Mesenteric fat pad (tissue), 1 donor: ENCODE data around the gene PLEKHG4B. TPM values are rescaled to one million over a fixed set of nuclear protein-coding genes. Genes with fewer than 3 reads are reported as not detected.
"Not testable (repeated sequence)": the region's sequence is repeated elsewhere in the genome, so short reads cannot be mapped to it uniquely, and the experiment has no call there.

Source experiments
- DNase-seq: peaks from one replicate; pipeline ENCODE4 v3.0.0-alpha.2; 2020; ENCODE audit warnings: low spot score
- total RNA-seq: library from RNA; stranded (reverse); fragmentation: NEBNext Ultra II Directional; extraction: Animal tissue kit (Norgen Biotek cat#: 25700); gene quantifications from one replicate; pipeline ENCODE4 v1.2.1, GENCODE V29; 2021
- donor health status: DM: yes; HTN: yes; CAD: no.

The PLEKHG4B gene
- total RNA-seq, 1 donor from 2014 or later: not detected

GRCh38 chr5:218457-219291, 126.7 kb downstream of the PLEKHG4B start:
- DNase-seq: peak; percentile 90

DNA sequence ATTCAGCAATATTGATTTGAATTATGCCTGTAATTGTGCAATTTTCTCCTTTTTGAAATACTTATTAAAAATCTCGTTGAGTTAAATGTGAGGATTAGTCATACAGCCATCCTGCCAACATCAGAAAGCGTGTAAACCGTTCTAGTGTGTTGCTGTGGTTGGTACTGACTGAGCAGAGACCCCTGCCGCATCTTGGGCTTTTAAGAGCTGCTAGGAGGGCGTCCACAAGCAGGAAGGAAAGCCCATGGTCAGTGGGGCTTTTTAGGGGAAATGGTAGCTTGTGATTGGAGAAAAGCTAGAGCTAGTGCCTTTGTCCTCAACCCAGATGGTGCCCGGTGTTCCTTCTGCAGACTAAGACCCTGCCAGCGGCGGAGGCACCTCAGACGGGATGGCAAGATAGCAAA, 127.5 kb downstream of the PLEKHG4B start:
- no peak for DNase-seq

GRCh38 chr5:219991-220390, 128.0 kb downstream of the PLEKHG4B start:
- DNase-seq: no peak

GRCh38 chr5:222951-223715, 131.2 kb downstream of the PLEKHG4B start:
- DNase-seq: not testable (repeated sequence)

DNA sequence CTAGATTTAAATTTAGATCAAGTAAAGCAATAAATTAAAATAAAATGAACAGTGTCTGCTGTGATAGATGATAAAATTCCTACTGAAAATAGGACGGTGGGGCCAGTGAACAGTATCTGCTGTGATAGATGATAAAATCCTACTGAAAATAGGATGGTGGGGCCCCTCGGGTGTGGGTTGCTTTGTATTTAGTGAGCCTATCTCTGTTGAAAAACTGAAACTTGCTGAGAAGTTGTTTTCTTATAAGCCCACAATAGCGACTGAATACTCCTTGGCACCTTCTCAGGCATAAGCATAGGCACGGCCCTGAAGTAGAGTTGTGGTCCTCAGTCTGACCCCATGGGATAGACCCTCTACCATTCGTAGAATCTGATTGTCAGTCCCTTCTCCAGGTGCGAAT, 131.8 kb downstream of the PLEKHG4B start:
- DNase-seq: no peak

DNA sequence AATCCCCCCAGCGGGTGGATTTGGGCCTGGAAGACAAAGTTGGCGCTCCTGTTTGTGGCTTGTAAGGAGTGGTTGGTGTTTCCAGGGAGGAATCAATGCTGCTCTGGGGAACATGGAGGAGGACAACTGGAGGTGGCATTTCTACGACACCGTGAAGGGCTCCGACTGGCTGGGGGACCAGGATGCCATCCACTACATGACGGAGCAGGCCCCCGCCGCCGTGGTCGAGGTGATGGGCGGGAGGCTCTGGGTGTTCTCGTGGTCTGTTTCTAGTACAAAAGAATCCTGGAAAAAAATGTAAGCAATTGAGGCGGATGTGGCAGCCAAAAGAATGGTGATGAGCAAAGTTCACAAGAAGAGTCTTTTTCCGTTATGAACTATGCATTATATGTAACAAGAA, 133.4 kb downstream of the PLEKHG4B start:
- no peak for DNase-seq

GRCh38 chr5:227375-227774, 135.4 kb downstream of the PLEKHG4B start:
- DNase-seq: not testable (repeated sequence)

DNA sequence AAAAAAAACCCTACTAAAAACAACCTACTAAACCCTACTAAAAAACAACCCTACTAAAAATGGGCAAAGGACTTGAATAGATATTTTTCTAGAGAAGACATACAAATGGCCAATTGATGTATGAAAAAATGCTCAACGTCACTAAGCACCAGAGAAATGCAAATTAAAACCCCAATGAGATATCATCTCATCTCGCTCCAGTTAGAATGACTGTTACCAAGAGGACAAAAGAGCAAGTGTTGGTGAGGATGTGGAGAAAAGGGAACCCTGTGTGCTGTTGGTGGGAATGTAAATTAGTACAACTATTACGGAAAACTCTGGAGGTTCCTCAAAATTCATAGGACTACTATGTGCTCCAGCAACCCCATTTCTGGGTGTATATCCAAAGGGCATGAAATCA, 136.9 kb downstream of the PLEKHG4B start:
- DNase-seq: no peak

GRCh38 chr5:230711-231110, 138.7 kb downstream of the PLEKHG4B start:
- no peak for DNase-seq

GRCh38 chr5:231661-232060, 139.7 kb downstream of the PLEKHG4B start:
- no peak for DNase-seq

DNA sequence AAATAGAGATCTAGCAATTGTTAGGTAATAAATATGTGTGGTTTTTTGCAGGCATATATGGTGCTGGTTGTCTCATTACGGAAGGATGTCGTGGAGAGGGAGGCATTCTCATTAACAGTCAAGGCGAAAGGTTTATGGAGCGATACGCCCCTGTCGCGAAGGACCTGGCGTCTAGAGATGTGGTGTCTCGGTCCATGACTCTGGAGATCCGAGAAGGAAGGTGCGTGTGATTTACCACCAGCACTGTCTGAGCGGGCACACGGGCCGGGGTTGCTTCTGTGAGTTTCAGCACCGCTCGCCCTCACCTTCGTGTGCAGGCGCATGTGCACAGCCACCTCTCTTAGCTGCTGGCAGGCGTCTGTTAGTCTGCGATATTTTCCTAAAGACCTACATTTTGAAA, 141.5 kb downstream of the PLEKHG4B start:
- DNase-seq: not testable (repeated sequence)

- no peak for DNase-seq
These were observed 142.5 kb downstream of the PLEKHG4B start for GRCh38 chr5:234450-234849.

DNA sequence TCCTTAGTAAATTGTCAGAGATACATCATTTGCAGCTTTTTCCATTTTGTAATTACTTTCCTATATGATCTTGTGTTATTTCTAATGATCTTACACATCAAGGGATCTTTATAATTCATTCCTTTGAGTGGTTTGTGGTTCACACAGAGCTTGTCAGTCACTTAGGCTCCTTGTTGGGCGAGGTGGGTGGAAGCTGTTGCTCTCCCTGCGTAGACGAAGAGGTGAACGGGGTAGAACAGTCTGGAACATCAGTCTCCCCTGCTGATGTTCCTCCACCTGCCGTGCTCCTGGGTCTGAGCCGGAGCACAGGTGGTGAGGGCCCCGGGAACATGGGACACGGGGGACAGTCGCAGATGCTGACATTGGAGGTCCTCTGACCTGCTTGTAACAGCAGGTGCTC, 143.6 kb downstream of the PLEKHG4B start:
- DNase-seq: not testable (repeated sequence)

- DNase-seq: not testable (repeated sequence)
These were observed 146.0 kb downstream of the PLEKHG4B start for GRCh38 chr5:237931-238330.

Other genes with a start within 250 kb of the PLEKHG4B start
- not detected for gene LRRC14B, start 99.3 kb downstream of the PLEKHG4B start, total RNA-seq
- gene CCDC127, start 126.0 kb downstream of the PLEKHG4B start, total RNA-seq: 6.5 TPM
- 112 TPM for gene SDHA, start 126.2 kb downstream of the PLEKHG4B start, total RNA-seq
- 66.7 TPM for gene PDCD6, start 179.5 kb downstream of the PLEKHG4B start, total RNA-seq
- gene AHRR, start 229.5 kb downstream of the PLEKHG4B start, total RNA-seq: 4.5 TPM